GM18907 (cell line): Measurements from ENCODE around the gene ZNF619.
A peak's percentile ranks its signal among the peaks of the same experiment; 100 is the strongest.

Experiments
- ATAC-seq: cut with Tn5 transposase; IDR thresholded peaks from one replicate; pipeline ENCODE4 v1.9.1; 2021; ENCODE audit warnings: mild to moderate bottlenecking, moderate library complexity; ENCODE audit not compliant: unreplicated experiment

Gene ZNF619

DNA sequence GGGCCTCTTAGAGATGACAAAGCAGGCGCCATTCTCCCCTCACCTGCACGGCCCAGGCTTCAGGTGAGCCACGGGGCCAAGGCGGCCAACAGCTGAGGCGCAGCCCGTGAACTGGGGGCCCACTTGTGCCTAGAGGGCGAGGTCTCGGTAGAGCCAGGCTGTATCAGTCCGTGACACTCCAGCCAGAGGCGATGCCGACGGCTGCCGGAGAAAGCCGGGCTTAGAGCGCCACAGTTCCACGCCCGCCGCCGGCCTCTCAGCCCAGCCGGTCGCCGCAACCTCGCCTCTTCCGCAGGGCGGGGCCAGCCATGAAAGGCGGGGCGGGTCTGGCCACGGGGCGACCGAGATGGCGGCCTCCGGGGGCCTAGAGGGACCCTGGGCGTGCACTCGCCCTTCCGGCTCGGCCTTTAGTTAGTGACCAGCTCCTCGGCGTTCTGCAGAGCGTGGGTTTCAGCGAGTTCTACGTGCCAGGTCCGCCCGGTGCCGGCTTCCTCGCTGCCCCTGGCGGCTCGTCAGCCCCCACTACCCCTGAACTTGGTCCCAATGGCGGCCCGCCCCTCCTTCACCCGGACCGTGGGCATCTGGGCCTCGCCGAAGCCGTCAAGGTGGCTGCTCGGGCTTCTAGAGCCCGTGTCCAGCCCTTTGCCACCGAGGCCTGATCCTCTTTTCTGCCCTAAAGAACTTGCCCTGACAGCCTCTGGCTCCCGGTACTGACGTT is 47.8 kb downstream of the ZNF619 start, which contains the start of gene ZNF621:
ZNF621 (plus strand) TSS at position 393 of the 718 bp plus-strand sequence. CDS start 881 bp downstream, outside the sequence.
- peak; percentile 98 for ATAC-seq

DNA sequence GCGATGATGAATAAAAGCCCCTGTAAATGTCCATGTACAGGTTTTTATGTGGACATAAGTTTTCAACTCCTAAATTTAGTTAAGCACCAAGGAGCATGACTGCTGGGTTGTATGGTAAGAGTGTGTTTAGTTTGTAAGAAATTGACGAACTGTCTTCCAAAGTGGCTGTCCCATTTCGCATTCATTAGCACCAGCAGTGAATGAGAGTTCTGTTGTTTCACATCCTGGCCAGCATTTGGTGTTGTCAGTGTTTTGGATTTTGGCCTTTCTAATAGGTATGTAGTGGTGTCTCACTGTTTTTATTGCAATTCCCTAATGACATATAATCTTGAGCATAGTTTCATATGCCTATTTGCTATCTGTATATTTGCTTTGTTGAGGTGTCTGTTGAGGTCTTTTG is 51.5 kb downstream of the ZNF619 start:
- no peak for ATAC-seq

DNA sequence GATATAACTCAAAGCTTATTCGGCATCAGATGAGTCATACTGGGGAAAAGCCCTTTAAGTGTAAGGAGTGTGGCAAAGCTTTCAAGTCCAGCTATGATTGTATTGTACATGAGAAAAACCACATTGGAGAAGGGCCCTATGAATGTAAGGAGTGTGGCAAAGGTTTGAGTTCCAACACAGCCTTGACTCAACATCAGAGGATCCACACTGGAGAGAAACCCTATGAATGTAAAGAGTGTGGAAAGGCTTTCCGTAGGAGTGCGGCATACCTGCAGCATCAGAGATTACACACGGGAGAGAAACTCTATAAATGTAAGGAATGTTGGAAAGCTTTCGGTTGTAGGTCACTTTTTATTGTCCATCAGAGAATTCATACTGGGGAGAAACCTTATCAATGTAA is 55.3 kb downstream of the ZNF619 start:
- no peak for ATAC-seq

DNA sequence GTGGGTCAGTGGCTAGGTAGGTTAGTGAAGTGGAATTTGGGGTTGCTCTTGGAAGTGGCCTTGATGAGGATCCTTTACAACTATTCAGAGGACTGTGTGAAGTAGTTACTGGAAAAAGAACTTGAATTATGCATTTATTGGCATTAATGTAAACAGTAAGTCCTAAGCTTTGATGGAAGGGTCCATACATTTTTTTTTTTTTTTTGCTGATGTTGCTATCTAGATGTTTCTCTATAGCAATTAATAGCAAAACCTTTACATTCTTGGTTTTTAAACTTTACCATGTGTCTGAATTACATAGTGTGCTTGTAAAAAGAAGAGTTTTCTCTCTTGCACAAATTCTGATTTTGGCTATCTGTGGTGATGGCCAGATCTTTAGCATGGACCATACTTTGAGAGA is 57.4 kb downstream of the ZNF619 start:
- ATAC-seq = no peak
